ENCODE results near the gene SLC25A45.

- TF ChIP-seq CTCF (IDR thresholded peaks at IDR 0.05) (no peak), POLR2A (IDR thresholded peaks at IDR 0.05) (no peak)
These were observed 30.9 kb downstream of the SLC25A45 start for GRCh38 chr11:65351511-65351910.
